Measurements from ENCODE around the gene GFRA4.
A peak's percentile ranks its signal among the peaks of the same experiment; 100 is the strongest.

The GFRA4 gene

GRCh38 chr20:3663031-3663701, at the start of gene GFRA4:
Gene GFRA4, minus strand, starts transcription at chr20:3663399. Its CDS starts 0 bp downstream, at chr20:3663399.
- no peak for DNase-seq

DNA sequence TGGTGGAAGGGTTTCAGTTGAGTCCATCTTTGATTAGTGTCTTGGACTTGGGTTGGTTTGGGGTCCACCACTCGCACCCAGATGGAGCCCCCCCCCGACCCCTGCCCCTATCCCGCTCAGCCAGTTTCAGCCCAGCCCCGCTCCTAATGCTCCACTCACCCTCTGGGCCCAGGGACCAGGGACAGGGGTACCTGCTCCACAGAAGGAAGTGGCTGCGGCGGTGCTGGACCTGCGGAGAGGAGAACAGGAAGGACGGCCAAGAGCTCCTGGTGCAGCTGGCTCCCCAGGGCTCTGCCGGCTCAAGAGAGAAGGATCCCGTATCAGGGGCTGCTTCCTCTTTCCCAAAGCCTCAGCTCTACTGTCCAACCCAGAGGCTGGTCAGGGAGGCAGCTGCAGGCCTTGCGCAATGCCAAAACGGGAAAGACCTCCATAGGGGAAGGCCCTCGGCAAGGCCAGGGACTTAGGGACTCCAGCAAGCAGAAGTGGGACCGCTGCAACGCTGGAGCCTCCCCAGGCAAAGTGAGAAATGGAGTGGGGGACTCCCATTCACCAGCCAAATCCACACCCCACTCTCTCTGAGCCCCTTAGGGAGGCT, 49.2 kb upstream of the GFRA4 start, which contains the start of gene SIGLEC1:
Gene SIGLEC1 (minus strand): TSS at position 322 of the 595 bp plus-strand sequence. CDS start 5,472 bp downstream, outside the sequence.
- no peak for DNase-seq

GRCh38 chr20:3711484-3711941, 48.3 kb upstream of the GFRA4 start:
- no peak for DNase-seq

- DNase-seq = peak; percentile 65 to 69
Observed at GRCh38 chr20:3710703-3711483, 47.7 kb upstream of the GFRA4 start.

DNA sequence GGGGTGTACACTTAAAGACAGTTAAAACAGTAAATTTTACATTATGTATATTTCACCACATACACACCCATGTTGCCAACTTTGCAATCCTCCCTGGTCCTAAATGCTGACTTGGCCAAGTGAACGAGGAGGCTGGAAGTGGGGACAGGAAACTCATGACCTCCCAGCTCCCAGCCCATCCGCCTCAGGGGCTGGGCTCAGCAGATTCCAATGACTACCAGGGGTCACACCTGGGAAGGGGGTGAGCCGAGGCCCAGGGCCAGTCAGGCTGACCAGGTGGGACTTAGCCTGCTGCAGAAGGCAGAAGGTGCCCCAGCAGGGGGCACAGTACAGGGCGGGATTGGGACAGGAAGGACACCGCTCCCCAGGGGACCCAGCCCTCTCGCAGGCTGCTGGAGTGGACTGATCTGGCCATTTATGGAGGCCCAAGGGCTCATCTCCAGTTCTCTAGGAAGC, 46.8 kb upstream of the GFRA4 start:
- no peak for DNase-seq

DNA sequence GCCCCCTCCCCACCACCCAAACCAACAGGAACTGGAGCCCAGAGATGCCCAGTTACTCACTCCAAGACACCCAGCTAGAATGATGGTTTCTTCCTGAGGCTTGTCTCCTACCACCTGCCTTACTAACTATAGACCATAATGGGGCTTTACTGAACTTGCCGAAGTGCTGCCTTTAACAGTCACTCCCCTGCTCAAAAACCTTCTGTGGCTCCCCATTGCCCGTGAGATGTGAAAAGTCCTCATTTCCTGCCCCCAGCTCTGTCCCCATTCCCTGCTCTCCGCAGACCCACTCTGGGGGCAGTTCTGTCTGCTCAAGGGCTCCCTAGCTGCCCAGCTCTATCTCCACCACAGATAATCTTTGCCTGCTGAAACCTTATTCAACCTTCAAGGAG, 44.3 kb upstream of the GFRA4 start:
- DNase-seq = no peak

GRCh38 chr20:3706774-3707507, 43.7 kb upstream of the GFRA4 start:
- DNase-seq = no peak

DNA sequence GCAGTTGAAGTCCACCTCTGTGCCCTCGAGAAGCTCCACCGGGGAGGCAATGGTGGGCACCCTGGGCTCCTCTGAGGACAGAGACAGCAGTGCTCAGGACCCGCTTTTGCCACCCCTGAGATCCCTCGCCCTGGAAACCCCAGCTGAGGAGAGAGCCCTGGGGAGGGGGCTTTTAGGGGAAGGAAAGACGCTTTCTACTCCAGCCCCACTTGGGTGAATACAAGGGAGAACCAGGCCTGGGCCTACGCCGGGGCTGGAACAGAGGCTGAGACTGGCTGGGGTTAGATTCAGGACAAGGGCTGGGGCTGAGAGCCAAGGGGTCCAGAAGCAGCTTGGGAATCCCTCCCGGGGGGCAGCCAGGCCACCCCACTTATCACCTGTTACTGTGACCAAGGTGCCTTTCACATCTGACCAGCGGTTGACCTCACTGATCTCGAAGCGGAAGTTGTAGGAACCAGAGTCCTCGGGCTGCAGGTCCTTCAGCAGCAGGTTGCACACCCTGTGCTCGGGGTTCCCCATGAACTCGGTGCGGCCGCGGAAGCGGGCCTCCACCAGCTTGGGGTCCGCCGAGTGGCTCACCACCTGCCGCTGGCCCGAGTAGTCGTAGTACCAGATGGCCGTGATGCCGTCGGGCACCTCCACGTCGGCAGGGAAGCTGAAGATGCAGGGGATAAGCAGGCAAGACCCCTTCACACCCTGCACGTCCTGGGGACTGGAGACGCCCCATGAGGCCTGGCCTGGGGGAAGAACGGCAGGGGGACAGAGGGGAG, 43.0 kb upstream of the GFRA4 start:
- no peak for DNase-seq

- no peak for DNase-seq
Observed at GRCh38 chr20:3705491-3705969, 42.3 kb upstream of the GFRA4 start.

DNA sequence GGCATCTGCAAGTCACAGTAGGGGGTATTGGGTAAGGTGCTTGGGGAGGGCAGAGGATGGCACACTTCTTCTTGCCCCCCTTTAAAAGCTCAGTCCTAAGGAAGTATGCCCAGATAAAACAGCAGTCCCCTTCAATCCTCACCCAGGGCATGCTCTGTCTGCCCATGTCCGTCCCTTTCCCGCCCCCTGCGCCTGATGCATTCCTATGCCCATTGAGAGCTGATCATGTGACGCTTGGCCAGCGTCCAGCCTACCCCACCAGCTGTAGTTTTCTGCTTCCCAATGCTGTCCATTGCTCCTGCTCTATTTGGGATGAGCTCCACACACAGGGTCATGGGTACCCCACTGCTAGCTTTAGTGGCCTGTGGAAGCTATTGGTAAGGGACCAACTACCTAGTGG, 40.9 kb upstream of the GFRA4 start:
- no peak for DNase-seq

DNA sequence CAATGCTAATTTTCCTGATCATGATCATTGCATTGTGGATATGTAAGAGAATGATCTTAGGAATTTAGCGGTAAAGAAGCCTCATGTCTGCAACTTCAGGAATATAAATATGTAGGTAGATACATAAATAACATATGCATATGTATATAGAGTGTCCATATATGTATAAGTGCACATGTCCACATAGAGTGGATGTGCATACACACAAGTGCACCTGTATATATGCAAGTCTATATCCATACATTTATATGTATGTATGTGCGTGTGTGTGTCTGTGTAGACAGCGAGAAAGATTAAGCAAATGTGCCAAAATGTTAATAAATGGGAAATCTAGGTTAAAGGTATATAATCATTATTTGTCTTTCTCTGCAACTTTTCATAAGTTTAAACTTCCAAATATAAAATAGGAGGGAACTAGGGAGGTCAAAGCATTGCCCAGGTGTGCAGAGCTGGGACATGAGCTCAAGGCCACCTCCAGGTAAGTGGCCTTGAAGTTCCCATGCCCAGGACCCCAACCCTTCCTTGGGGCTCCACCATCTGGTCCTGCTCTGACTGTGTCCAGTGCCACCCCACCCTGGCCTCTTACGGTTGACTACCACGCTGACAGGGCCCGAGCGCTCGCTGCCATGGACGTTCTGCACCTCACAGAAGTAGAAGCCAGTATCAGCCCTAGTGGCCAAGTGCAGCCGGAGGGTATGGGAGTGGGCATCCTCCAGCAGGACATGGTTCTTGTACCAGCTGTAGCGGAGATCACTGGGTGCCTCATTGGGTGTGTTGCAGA, 39.6 kb upstream of the GFRA4 start:
- DNase-seq = no peak

DNA sequence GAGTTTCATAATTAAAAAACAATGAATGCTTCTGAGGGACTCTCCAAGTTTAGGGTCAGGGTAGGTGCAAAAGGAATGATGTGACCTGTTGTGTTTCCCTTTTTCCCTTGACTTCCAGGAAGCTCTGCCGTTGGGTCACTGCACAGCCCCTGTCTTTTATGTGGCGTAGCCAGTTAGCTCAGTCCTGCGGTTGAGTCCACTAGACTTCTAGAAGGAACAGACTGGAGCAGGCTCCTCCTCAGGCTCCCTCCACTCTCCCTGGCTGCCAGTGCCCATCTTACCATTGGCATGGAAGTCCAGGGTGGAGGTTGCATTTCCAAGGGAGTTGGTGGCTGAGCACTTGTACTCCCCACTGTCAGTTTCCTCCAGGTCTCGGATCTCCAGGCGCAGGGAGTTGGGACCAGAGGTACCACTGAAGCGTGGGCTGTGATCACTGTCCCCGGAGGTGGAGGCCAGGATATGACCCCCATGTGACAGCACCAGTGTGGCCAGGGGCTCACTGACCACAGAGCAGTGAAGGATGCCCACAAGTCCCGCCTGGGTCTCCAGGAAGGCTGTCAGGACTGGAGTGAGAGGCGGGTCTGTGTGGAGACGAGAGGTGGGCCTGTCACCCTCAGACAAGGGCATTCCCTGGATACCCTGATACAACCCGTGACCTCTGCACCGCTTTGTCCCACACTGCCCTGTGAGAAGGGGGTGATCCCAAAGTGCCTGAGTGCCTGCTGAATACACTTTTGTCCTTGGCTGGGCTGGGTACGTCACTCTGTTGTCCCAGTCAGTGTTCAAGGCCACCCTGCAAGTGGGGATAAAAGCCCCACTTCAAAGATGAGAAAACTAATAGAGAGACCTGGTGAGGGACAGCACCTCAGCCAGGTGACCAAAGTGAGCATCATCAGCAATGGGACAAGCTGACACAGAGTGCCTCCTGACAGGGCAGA, 38.1 kb upstream of the GFRA4 start:
- DNase-seq = no peak

GRCh38 chr20:3699037-3699436, 35.8 kb upstream of the GFRA4 start:
- no peak for DNase-seq

DNA sequence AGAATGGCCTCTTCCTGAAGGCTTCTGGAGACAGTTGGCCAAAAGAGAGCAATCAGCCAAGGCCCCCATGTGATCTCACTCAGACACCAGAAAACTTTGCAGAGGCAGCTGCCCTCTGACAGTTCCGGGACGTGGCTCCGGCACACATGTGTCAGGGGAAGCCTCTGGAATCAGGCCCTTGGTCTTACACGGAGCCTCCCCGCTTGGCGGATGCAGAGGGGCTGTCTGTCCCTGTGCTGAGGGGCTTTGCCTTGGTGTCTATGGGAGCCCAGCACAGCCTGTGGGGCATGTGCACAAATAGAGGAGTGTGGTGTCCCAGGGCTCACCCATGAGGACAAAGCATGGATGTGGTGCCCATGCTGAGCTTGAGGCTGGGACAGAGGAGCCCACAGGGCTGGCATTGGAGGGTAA, 35.4 kb upstream of the GFRA4 start:
- no peak for DNase-seq

- DNase-seq = no peak
Observed at GRCh38 chr20:3697588-3698305, 34.5 kb upstream of the GFRA4 start.

GRCh38 chr20:3696745-3697587, 33.8 kb upstream of the GFRA4 start:
- no peak for DNase-seq

GRCh38 chr20:3696200-3696599, 33.0 kb upstream of the GFRA4 start:
- DNase-seq = no peak

- no peak for DNase-seq
Observed at GRCh38 chr20:3694864-3695263, 31.7 kb upstream of the GFRA4 start.
